ENCODE results near the gene KPNA6. TPM values are rescaled to one million over a fixed set of nuclear protein-coding genes. Genes with fewer than 3 reads are reported as not detected.
"Not testable (repeated sequence)": the region's sequence is repeated elsewhere in the genome, so short reads cannot be mapped to it uniquely, and the experiment has no call there.

The KPNA6 gene
- total RNA-seq, 1 experiment from 2014 or later = 73.0 TPM

- DNase-seq (ENCODE audit: low read depth) = peak; percentile 86
These were observed 6.8 kb upstream of the KPNA6 start for GRCh38 chr1:32100807-32101708.

GRCh38 chr1:32104127-32104526 lies 3.7 kb upstream of the KPNA6 start:
- no peak for DNase-seq (ENCODE audit: low read depth)

- DNase-seq (ENCODE audit: low read depth) = no peak
These were observed 2.5 kb upstream of the KPNA6 start for GRCh38 chr1:32105338-32105737.

GRCh38 chr1:32106663-32107275 lies 1.1 kb upstream of the KPNA6 start:
- no peak for DNase-seq (ENCODE audit: low read depth)

GRCh38 chr1:32111040-32111623 lies 3.3 kb downstream of the KPNA6 start:
- no peak for DNase-seq (ENCODE audit: low read depth)

GRCh38 chr1:32111789-32112188 lies 3.9 kb downstream of the KPNA6 start:
- peak; percentile 18 for DNase-seq (ENCODE audit: low read depth)

- DNase-seq (ENCODE audit: low read depth) = no peak
These were observed 5.0 kb downstream of the KPNA6 start for GRCh38 chr1:32112806-32113375.

GRCh38 chr1:32113436-32113835 lies 5.6 kb downstream of the KPNA6 start:
- DNase-seq (ENCODE audit: low read depth) = not testable (repeated sequence)

GRCh38 chr1:32114420-32114819 lies 6.6 kb downstream of the KPNA6 start:
- DNase-seq (ENCODE audit: low read depth) = no peak

GRCh38 chr1:32115496-32115895 lies 7.6 kb downstream of the KPNA6 start:
- peak; percentile 73 for DNase-seq (ENCODE audit: low read depth)

GRCh38 chr1:32116531-32116930 lies 8.7 kb downstream of the KPNA6 start:
- DNase-seq (ENCODE audit: low read depth) = no peak

GRCh38 chr1:32122151-32122550 lies 14.3 kb downstream of the KPNA6 start:
- DNase-seq (ENCODE audit: low read depth) = no peak

GRCh38 chr1:32123361-32123760 lies 15.5 kb downstream of the KPNA6 start:
- DNase-seq (ENCODE audit: low read depth) = not testable (repeated sequence)

GRCh38 chr1:32125313-32125712 lies 17.5 kb downstream of the KPNA6 start:
- DNase-seq (ENCODE audit: low read depth) = no peak

- no peak for DNase-seq (ENCODE audit: low read depth)
These were observed 18.9 kb downstream of the KPNA6 start for GRCh38 chr1:32126770-32127169.

- DNase-seq (ENCODE audit: low read depth) = no peak
These were observed 19.7 kb downstream of the KPNA6 start for GRCh38 chr1:32127409-32128198.

GRCh38 chr1:32128479-32128878 lies 20.6 kb downstream of the KPNA6 start:
- no peak for DNase-seq (ENCODE audit: low read depth)

GRCh38 chr1:32128964-32129363 lies 21.1 kb downstream of the KPNA6 start:
- no peak for DNase-seq (ENCODE audit: low read depth)

GRCh38 chr1:32133950-32134280 lies 26.1 kb downstream of the KPNA6 start:
- DNase-seq (ENCODE audit: low read depth) = not testable (repeated sequence)

- DNase-seq (ENCODE audit: low read depth) = no peak
These were observed 29.3 kb downstream of the KPNA6 start for GRCh38 chr1:32137111-32137510.

- DNase-seq (ENCODE audit: low read depth) = peak; percentile 25
These were observed 31.1 kb downstream of the KPNA6 start for GRCh38 chr1:32138965-32139364.
